GM10248 (cell line): ENCODE data around the gene NOTCH1.

Experiments
- CTCF ChIA-PET: fragments of 300-600 bp; sonication (Branson Sonifier 250); formaldehyde crosslinking; extraction: SDS; loops from one replicate; lab custom pipeline; 2021; ENCODE audit warnings: antibody characterized with exemption; lab: Yijun Ruan, JAX
- POLR2A ChIA-PET: fragments of 350-650 bp; sonication (Branson Sonifier 250); formaldehyde crosslinking; extraction: SDS; loops from one replicate; lab custom pipeline; 2020; ENCODE audit warnings: antibody characterized with exemption; lab: Yijun Ruan, JAX
- DNase-seq: peaks from one replicate; pipeline ENCODE4 v3.0.0; 2012; ENCODE audit errors: extremely low spot score
- TF ChIP-seq, protein P1 (sequence below): IDR thresholded peaks from 2 replicates; pipeline ENCODE4 v1.5.1; 2012; ENCODE audit warnings: mild to moderate bottlenecking, low read depth; ENCODE audit errors: extremely low read depth, missing control alignments, control extremely low read depth

The NOTCH1 gene

DNA sequence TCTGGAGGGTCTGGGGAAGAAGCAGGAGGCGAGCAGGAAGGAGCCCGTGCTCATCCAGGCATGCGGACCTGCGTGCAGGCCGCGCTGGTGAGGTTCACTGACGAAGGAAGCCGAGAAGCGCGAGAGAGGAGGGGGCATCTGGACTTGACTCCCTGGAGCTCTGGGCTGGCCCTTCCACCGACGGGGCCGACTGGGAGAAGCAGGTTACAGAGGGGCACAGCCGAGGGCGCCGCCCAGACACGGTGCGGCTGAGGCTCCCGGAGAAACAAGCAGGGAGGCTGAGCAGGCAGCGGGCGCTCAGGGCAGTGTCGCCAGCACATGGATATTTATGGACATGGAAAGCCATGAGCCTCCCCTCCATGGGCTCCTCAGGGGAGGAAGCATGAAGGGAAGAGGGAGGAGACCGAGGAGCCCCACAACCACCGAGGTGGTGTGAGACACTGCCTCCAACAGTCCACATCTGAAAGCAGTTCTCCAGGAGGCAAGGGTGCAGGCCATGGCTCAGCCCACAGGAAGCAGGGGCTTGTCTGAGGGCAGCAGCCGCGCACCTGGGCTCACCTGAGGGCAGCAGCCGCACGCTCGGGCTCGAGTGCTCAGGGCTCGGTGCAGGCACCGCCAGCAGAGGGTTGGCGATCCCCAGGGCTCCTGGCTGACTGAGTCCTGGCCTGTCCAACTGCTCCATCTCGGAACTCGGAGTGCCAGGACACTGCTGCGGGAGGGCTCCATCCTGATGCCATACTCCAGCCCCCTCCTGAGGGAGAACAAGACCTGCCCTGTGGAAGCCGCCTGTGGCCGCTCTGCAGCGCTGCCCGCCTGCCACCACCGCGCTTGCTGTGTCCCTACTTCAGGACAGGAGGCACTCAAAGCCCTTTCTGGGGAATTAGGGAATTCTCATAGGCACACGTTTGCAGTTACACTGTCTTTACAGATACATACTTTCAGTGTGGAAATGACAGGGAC, 90.5 kb downstream of the NOTCH1 start:
- DNase-seq: no peak
- POLR2A ChIA-PET: no interaction called here
- CTCF ChIA-PET: interaction anchor here (1.6 kb wide), 1 partner anchor 13 kb away, joined by 4 read pairs; no protein-coding TSS in a partner anchor
- TF ChIP-seq, protein P1, sequence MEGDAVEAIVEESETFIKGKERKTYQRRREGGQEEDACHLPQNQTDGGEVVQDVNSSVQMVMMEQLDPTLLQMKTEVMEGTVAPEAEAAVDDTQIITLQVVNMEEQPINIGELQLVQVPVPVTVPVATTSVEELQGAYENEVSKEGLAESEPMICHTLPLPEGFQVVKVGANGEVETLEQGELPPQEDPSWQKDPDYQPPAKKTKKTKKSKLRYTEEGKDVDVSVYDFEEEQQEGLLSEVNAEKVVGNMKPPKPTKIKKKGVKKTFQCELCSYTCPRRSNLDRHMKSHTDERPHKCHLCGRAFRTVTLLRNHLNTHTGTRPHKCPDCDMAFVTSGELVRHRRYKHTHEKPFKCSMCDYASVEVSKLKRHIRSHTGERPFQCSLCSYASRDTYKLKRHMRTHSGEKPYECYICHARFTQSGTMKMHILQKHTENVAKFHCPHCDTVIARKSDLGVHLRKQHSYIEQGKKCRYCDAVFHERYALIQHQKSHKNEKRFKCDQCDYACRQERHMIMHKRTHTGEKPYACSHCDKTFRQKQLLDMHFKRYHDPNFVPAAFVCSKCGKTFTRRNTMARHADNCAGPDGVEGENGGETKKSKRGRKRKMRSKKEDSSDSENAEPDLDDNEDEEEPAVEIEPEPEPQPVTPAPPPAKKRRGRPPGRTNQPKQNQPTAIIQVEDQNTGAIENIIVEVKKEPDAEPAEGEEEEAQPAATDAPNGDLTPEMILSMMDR: no peak

DNA sequence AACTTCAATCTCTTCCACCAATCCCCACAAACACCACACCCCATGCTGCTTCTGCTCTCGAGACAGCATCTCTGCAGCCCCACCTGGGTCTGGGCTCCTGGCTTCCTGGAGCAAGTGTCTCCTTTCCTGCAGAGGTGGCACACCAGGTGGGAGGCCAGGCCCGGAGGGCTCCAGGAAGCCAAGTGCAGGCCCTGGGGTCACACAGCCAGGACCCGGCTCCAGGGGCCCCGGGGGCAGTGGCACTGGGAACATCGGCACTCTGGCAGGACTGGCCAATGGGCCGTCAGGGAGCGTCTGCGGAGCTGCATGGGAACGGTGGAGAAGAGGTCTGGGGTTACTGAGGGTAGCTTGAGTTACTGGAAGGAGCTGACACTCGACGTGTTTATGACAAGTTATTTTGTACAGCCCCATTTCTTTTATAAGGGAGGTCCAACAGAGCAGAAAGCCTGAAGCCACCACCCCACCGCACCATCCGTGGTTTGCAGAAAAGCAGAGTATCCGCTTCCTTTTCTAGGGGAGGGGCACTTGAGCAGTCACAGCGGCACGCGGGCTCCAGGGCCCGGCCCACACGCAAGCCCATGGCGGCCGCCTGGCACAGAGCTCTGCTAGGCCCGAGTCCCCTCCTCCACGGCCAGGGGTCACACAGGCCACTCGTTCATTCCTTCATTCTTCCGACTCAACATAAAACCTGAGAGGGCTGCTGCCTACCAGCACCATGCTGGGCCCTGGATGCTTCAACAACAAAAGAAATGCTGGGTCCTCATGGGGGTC, 91.6 kb downstream of the NOTCH1 start:
- TF ChIP-seq, protein P1: no peak
- ChIA-PET CTCF (interaction anchor here (0.7 to 1.6 kb wide), 4 partner anchors 11 to 91 kb away, joined by 3 to 4 read pairs (median 4); partner anchors contain the start of gene DNLZ), POLR2A (no interaction called here)
- DNase-seq: no peak

DNA sequence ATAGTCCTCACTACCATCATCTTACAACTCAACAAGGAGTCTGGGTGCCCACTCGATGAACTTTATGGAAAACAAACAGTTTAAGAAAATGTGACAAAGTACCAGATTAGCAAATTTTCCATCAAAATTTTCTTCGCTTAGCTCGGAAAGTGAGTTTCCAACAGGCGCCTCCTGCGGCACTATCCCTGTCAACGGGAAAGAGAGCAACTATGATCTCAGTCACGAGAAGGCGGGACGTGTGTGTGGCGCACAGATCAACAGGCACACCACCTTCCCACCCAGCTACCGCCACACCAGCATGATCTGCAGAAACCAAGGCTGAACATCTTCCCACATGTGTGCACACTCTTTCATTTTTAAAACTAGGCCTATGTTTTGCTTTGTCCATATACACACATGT, 92.5 kb downstream of the NOTCH1 start:
- TF ChIP-seq, protein P1: no peak
- ChIA-PET CTCF (interaction anchor here (1.3 kb wide), 1 partner anchor 90 kb away, joined by 4 read pairs; the partner anchor contains the start of gene DNLZ), POLR2A (no interaction called here)
- no peak for DNase-seq

DNA sequence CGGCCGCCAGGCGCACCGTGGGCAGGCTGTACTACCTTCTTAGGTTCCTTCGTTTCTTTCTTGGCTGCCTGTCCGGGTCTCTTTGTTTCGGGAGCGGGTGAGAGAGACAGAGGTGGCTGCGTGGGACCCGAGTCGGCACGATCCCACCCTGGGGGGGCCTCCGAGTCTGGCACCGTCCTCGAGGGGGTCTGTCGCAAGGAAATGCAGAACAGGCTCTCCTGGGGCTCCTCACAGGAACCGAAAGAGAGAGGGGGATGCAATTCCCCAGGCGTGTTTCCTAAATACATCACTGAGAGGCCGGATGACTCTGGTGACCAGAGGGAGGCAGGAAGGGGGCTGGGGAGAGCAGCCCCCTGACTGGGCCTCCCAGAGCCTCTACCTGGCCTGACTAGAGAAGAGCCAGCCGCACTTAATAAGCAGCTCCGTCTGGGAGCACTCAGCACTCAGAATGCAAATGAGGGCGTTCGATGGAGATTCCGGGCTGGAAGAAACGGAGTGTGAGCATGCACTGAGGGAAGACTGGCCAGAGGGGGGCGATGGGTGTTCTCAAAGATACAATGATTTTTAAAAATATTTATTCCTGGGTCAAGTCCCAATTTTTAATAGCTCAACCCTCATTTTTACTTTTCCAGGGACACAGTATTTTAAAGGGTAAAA, 94.5 kb downstream of the NOTCH1 start:
- POLR2A ChIA-PET: no interaction called here
- TF ChIP-seq, protein P1: no peak
- CTCF ChIA-PET: interaction anchor here (0.8 kb wide), 1 partner anchor 12 kb away, joined by 3 read pairs; no protein-coding TSS in a partner anchor
- no peak for DNase-seq

DNA sequence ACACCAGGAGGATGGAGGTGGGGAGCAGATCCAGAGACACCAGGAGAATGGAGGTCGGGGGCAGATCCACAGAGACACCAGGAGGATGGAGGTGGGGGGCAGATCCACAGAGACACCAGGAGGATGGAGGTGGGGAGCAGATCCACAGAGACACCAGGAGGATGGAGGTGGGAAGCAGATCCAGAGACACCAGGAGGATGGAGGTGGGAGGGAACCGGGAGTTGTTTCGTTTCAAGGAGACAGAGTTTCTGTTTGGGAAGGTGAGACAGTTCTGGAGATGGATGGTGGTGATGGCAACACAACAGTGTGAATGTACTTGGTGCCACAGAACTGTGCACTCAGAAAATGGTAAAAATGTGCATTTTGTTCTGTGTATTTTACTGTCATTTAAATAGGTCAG, 97.2 kb downstream of the NOTCH1 start:
- TF ChIP-seq, protein P1: no peak
- ChIA-PET CTCF (interaction anchor here (1.0 to 1.5 kb wide), 2 partner anchors 8 to 39 kb away, joined by 3 read pairs; partner anchors contain the start of genes ENTR1 and PMPCA), POLR2A (no interaction called here)
- no peak for DNase-seq

DNA sequence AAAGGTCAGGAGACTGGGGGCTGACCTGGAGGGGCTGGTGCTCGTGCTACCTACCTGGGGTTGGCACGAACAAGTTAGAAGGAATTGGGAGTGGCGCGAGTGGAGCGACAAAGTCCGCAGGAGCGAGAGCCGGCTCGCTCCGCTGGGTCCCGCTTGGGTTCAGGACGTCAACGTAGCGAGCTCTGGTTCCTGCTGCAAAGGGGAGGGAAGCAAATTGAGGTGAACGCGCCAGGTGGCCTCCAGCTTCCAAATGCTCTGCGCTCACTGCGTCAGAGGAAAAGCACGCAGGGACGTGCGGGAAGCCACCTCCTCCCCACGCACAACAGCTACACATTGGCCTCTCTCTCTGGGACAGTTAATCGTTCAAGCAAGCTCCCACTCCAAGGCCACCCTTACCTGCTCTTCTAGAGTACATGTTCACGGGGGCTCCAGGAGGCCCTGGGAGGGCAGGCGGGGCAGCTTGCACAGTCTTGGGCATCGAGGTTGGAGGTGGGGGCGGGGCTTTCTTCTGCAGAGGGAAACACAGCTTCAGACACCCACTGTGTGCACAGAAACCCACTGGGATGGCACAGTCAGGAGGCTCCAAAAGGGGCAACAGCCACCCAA, 98.6 kb downstream of the NOTCH1 start:
- TF ChIP-seq, protein P1: no peak
- no peak for DNase-seq
- ChIA-PET CTCF (no interaction called here), POLR2A (no interaction called here)
